Upper lobe of left lung (tissue), 4 donors: ENCODE data around the gene TUSC2.

Source experiments
- EP300 ChIP-seq, 4 donors: sonication (generic); formaldehyde crosslinking; IDR thresholded peaks; one replicate each; pipeline ENCODE4 v1.5.1; 2017; ENCODE audit warnings: antibody characterized with exemption in 4 of 4, control low read depth in 2 of 4
- POLR2A ChIP-seq, 4 donors: fragments of 450-650 bp; IDR thresholded peaks; one replicate each; pipeline ENCODE4 v1.5.1; 2016 to 2017; ENCODE audit warnings: antibody characterized with exemption in 4 of 4, mild to moderate bottlenecking in 2 of 4
- TF ChIP-seq, protein P1 (sequence below), 6 experiments: fragments of 450-650 bp in 4 of 6; fragments of 200-600 bp in 2 of 6; sonication (generic) in 2 of 6; IDR thresholded peaks; one replicate each; pipeline ENCODE4 v1.5.1; 2016 to 2019; ENCODE audit warnings: antibody characterized with exemption in 6 of 6

DNA sequence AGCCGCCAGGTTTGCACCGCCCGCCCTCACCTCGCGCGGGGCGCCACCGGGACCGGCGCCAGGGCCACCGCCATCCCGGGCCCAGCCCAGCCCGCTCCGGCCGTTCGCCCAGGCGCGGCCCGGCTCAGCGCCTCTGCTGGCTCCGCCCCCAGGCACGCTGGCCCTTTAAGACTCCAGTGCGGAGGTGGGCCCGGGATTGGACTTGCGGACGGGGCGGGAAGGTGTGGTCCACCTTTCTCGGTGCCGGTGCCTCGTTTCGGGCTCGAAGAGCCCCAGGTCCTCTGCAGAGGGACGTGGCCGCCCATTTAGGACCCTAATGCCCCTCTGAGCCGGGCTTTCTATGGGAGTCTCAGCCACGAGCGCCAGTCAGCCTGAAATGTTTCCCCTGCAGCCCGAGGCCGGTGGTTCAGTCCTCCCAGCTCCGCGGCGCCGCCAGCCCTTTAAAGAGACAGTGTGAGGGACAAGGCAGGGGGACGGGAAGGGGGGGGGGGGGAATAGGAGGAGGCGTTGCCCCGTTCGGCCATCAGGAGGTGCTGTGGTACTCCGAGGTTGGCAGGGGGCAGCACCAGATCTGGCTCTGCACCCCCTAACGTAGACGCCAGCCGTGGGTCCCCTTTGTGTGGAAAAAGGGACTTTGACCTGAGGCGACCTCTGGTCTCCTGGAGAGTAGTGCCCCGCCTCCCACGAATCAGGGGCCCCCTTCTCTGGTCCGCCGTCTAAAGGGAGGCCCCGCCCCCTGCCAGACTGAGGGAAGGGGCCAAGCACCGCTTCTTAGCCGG is 6.5 kb downstream of the TUSC2 start:
- TF ChIP-seq, protein P1, sequence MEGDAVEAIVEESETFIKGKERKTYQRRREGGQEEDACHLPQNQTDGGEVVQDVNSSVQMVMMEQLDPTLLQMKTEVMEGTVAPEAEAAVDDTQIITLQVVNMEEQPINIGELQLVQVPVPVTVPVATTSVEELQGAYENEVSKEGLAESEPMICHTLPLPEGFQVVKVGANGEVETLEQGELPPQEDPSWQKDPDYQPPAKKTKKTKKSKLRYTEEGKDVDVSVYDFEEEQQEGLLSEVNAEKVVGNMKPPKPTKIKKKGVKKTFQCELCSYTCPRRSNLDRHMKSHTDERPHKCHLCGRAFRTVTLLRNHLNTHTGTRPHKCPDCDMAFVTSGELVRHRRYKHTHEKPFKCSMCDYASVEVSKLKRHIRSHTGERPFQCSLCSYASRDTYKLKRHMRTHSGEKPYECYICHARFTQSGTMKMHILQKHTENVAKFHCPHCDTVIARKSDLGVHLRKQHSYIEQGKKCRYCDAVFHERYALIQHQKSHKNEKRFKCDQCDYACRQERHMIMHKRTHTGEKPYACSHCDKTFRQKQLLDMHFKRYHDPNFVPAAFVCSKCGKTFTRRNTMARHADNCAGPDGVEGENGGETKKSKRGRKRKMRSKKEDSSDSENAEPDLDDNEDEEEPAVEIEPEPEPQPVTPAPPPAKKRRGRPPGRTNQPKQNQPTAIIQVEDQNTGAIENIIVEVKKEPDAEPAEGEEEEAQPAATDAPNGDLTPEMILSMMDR (IDR thresholded peaks at IDR 0.05), result peak; percentile 37 to 74 (median 52)
- no peak for TF ChIP-seq EP300 (IDR thresholded peaks at IDR 0.05)
- peak in 3 of 4 donors; percentile 24 to 89 (median 44) for TF ChIP-seq POLR2A (IDR thresholded peaks at IDR 0.05)
